Right hindlimb (tissue), 1 donor: ENCODE data around the gene FPR1.
A peak's percentile ranks its signal among the peaks of the same experiment; 100 is the strongest.

Source experiments
- DNase-seq: peaks from one replicate; pipeline ENCODE4 v3.0.0-alpha.2; 2018

Gene FPR1

DNA sequence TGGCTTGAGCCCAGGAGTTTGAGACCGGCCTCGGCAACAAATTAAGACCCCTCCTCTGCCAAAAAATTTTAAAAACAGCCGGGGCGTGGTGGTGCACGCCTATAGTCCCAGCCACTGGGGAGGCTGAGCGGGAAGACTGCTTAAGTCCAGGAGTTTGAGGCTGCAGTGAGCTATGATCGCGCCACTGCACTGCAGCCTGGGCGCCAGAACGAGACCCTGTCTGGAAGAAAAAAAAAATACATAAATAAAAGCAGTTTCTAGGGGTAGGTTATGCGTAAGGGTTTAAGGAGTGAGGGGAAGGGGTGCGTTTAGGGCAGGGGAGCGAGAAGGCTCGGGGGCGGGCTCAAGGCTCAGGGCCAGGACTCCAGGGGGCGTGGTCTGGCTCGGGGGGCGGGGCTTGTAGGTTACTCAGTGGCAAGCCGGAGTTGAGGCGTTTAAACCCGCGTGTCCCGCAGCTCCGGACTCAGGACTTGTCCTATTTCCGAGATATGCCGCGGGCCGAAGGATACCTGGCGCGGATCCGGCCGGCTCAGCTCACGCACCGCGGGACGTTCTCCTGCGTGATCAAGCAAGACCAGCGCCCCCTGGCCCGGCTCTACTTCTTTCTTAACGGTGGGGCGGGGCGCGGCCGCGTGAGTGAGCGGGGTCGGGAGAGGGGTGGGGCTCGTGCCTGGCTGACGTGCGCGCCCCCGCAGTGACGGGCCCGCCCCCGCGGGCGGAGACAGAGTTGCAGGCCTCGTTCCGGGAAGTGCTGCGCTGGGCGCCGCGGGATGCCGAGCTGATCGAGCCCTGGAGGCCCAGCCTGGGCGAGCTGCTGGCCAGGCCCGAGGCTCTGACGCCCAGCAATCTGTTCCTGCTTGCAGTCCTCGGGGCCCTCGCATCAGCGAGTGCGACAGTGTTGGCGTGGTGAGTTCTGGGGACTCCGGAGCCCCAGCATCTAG lies 47.8 kb downstream of the FPR1 start:
- DNase-seq: peak; percentile 97

GRCh38 chr19:51702825-51703574 lies 48.7 kb downstream of the FPR1 start:
- no peak for DNase-seq

DNA sequence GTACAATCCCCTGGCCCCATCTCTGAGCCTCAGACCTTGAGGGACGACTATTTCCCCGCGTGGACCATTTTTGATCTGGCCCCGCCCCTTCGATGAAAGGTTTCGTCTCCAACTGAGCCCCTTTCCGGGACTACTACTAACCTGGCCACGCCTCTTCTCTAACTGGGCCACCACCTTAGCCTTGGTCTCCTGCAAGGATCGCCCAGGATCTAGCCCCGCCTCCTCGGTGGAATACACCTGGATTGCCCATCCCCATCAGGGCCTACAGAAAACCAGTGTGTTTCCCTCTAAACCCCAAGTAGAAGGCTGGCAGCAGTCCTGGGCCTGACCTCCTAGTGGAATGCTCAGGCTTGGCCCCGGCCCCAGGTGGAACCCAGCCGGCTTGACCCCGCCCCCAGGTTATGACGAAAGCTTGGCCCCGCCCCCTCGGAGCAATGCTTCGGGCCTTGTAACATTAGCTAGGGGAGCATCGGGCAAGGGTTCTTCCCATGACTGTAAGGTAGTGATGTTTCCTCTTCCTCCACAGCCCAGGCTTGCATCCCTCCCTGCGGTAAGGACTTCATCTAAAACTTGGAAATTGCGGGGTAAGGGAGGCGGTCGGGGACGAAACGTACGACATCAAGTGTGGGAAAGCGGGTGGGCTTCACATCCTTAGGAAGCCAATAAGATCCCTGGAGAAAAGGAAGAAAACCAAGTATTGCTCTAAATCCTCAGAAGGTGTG lies 49.4 kb downstream of the FPR1 start:
- peak; percentile 84 for DNase-seq

DNA sequence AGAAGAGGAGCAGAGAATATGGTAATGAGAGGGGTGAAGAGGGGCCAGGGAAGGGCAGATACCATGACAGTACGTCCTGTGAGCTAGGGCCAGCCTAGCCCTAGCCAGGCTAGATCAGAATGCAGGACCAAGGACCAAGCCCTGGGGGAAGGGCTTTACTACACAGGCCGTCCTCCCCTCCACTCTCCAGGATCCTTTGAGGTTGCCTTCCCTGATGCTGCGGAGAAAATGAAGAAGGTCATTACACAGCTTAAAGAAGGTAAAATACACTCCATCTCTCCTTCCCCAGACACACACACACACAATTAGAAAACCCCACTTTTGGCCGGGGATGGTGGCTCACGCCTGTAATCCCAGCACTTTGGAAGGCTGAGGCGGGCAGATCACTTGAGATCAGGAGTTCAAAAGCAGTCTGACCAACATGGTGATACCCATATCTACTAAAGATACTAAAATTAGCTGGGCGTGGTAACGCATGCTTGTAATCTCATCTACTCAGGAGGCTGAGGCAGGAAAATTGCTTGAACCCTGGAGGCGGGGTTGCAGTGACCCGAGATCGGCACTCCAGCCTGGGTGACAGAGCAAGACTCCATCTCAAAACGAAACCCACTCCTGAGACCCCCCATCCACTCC lies 50.1 kb downstream of the FPR1 start:
- DNase-seq: no peak

DNA sequence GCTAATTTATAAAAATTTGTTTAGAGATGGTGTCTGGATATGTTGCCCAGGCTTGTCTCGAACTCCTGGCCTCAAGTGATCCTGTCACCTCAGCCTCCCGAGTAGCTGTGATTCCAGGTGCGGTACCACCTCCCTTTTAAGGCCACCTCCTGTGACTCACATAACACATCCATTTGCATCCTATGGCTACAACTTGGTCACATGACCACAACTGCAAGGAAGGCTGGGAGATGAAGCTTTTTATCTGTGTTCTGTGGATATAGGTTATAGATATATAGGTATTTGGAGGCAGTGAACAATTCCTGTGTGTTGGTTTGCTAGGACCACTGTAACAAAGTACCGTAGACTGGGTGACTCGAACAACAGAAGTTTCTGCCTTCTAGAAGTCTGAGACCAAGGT lies 52.5 kb downstream of the FPR1 start:
- no peak for DNase-seq

DNA sequence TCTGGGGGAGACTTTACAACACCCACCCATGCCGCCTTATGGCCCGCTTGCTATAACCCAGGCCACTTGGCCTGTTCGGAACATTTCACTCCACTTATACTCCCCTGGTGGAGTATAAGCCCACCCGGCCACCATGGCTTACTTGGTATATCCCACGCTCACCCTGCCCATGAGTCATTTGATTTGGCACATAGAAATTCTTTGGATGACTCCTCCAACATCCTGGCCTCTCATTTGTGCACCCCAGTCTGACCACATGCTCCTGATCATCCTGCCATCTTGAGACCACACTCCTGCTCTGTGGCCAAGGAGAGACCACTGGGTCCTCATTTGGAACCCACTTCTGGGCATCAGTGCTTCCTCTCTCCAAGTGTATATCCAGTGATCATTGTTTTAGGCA lies 53.4 kb downstream of the FPR1 start:
- DNase-seq: no peak

GRCh38 chr19:51697169-51697776 lies 54.4 kb downstream of the FPR1 start:
- DNase-seq: no peak

GRCh38 chr19:51696606-51697005 lies 55.1 kb downstream of the FPR1 start:
- DNase-seq: no peak
